ENCODE results near the gene ALOX15.

ALOX15 gene

GRCh38 chr17:4587803-4588202 is 53.7 kb downstream of the ALOX15 start:
- no peak overlapping the region for H2BK5ac ChIP-seq (ENCODE audit: low read length)
- H3K27ac ChIP-seq (replicated peaks; ENCODE audit: low read length): no peak overlapping the region
- H3K9ac ChIP-seq (ENCODE audit: low read depth, low read length, poor library complexity): no peak overlapping the region
- H3K36me3 ChIP-seq (replicated peaks in 1 of 2; ENCODE audit: control insufficient read depth in 2 of 2, insufficient read depth in 2 of 2, low read length in 2 of 2): no peaks in the 10 kb centered on the region
- no peak overlapping the region for H3K4me3 ChIP-seq (ENCODE audit: low read length in 2 of 2)
- no peak overlapping the region for H2BK120ac ChIP-seq (ENCODE audit: low read depth, low read length)
- H3K79me1 ChIP-seq (ENCODE audit: low read depth, low read length): peaks cover 4% of the 10 kb centered on the region
- no peak overlapping the region for H3K4me2 ChIP-seq (ENCODE audit: insufficient read depth, low read length, poor library complexity, severe bottlenecking)
- H3K27me3 ChIP-seq (ENCODE audit: control insufficient read depth in 3 of 3, insufficient read depth in 3 of 3, low read depth in 1 of 3, low read length in 3 of 3): peaks cover 4 to 95% (median 22%) of the 10 kb centered on the region in 3 experiments
- peak overlapping the region; percentile 28 for H3K18ac ChIP-seq (ENCODE audit: low read length)
- H3K9me3 ChIP-seq (replicated peaks in 1 of 2; ENCODE audit: control insufficient read depth in 2 of 2, insufficient read depth in 1 of 2, low read depth in 1 of 2, low read length in 2 of 2): peaks cover 0 to 2% of the 10 kb centered on the region in 2 donors
- H2BK12ac ChIP-seq (ENCODE audit: low read length): no peak overlapping the region
- WGBS, 2 donors (ENCODE audit: extremely low coverage in 2 of 2, insufficient read length in 2 of 2, insufficient replicate concordance in 1 of 2): no CpG with 5 or more reads among the region's 9 CpGs
- no peak overlapping the region for H2AFZ ChIP-seq (ENCODE audit: low read length)
- H3K4ac ChIP-seq (ENCODE audit: low read length): no peak overlapping the region
- no peak overlapping the region for H2AK5ac ChIP-seq (ENCODE audit: low read depth, low read length)
- H2BK15ac ChIP-seq (ENCODE audit: low read length): no peak overlapping the region
- H3K14ac ChIP-seq (ENCODE audit: low read length): no peak overlapping the region
- H4K8ac ChIP-seq (ENCODE audit: low read depth, low read length): no peak overlapping the region
- no peak overlapping the region for H4K91ac ChIP-seq (ENCODE audit: low read depth, low read length, poor library complexity)
- peaks cover 3 to 10% of the 10 kb centered on the region in 2 donors for H3K4me1 ChIP-seq (ENCODE audit: control insufficient read depth in 2 of 2, insufficient read depth in 1 of 2, low read depth in 1 of 2, low read length in 2 of 2)
- H3K23ac ChIP-seq (ENCODE audit: low read depth, low read length, poor library complexity): peak overlapping the region; percentile 34
- no peak for DNase-seq (ENCODE audit: low spot score)

GRCh38 chr17:4587195-4587594 is 54.3 kb downstream of the ALOX15 start:
- H2AFZ ChIP-seq (ENCODE audit: low read length): no peak overlapping the region
- H2AK5ac ChIP-seq (ENCODE audit: low read depth, low read length): no peak overlapping the region
- DNase-seq (ENCODE audit: low spot score): no peak
- H2BK120ac ChIP-seq (ENCODE audit: low read depth, low read length): peak overlapping the region; percentile 19
- H3K9ac ChIP-seq (ENCODE audit: low read depth, low read length, poor library complexity): no peak overlapping the region
- H3K18ac ChIP-seq (ENCODE audit: low read length): no peak overlapping the region
- peak overlapping the region; percentile 16 for H2BK12ac ChIP-seq (ENCODE audit: low read length)
- peaks cover 6 to 14% of the 10 kb centered on the region in 2 donors for H3K4me1 ChIP-seq (ENCODE audit: control insufficient read depth in 2 of 2, insufficient read depth in 1 of 2, low read depth in 1 of 2, low read length in 2 of 2)
- no peak overlapping the region for H3K4me2 ChIP-seq (ENCODE audit: insufficient read depth, low read length, poor library complexity, severe bottlenecking)
- H2BK15ac ChIP-seq (ENCODE audit: low read length): no peak overlapping the region
- H3K36me3 ChIP-seq (replicated peaks in 1 of 2; ENCODE audit: control insufficient read depth in 2 of 2, insufficient read depth in 2 of 2, low read length in 2 of 2): no peaks in the 10 kb centered on the region
- peak overlapping the region; percentile 46 for H4K91ac ChIP-seq (ENCODE audit: low read depth, low read length, poor library complexity)
- H3K23ac ChIP-seq (ENCODE audit: low read depth, low read length, poor library complexity): no peak overlapping the region
- peaks cover 4% of the 10 kb centered on the region for H3K79me1 ChIP-seq (ENCODE audit: low read depth, low read length)
- H3K27ac ChIP-seq (replicated peaks; ENCODE audit: low read length): no peak overlapping the region
- H3K27me3 ChIP-seq (ENCODE audit: control insufficient read depth in 3 of 3, insufficient read depth in 3 of 3, low read depth in 1 of 3, low read length in 3 of 3): peaks cover 4 to 95% (median 22%) of the 10 kb centered on the region in 3 experiments
- no CpG with 5 or more reads among the region's 7 CpGs for WGBS, 2 donors (ENCODE audit: extremely low coverage in 2 of 2, insufficient read length in 2 of 2, insufficient replicate concordance in 1 of 2)
- peaks cover 0 to 2% of the 10 kb centered on the region in 2 donors for H3K9me3 ChIP-seq (replicated peaks in 1 of 2; ENCODE audit: control insufficient read depth in 2 of 2, insufficient read depth in 1 of 2, low read depth in 1 of 2, low read length in 2 of 2)
- no peak overlapping the region for H2BK5ac ChIP-seq (ENCODE audit: low read length)
- peak overlapping the region; percentile 75 for H3K14ac ChIP-seq (ENCODE audit: low read length)
- no peak overlapping the region for H3K4ac ChIP-seq (ENCODE audit: low read length)
- H4K8ac ChIP-seq (ENCODE audit: low read depth, low read length): no peak overlapping the region
- H3K4me3 ChIP-seq (ENCODE audit: low read length in 2 of 2): no peak overlapping the region

- H3K9me3 ChIP-seq (replicated peaks in 1 of 2; ENCODE audit: control insufficient read depth in 2 of 2, insufficient read depth in 1 of 2, low read depth in 1 of 2, low read length in 2 of 2): peaks cover 0 to 2% of the 10 kb centered on the region in 2 donors
- H2BK120ac ChIP-seq (ENCODE audit: low read depth, low read length): no peak overlapping the region
- no peak overlapping the region for H3K27ac ChIP-seq (replicated peaks; ENCODE audit: low read length)
- no peak overlapping the region for H3K4ac ChIP-seq (ENCODE audit: low read length)
- WGBS, 2 donors (ENCODE audit: extremely low coverage in 2 of 2, insufficient read length in 2 of 2, insufficient replicate concordance in 1 of 2): no CpG with 5 or more reads among the region's 9 CpGs
- H2BK12ac ChIP-seq (ENCODE audit: low read length): no peak overlapping the region
- no peak overlapping the region for H2BK15ac ChIP-seq (ENCODE audit: low read length)
- DNase-seq (ENCODE audit: low spot score): no peak
- H4K91ac ChIP-seq (ENCODE audit: low read depth, low read length, poor library complexity): no peak overlapping the region
- H4K8ac ChIP-seq (ENCODE audit: low read depth, low read length): no peak overlapping the region
- no peak overlapping the region for H3K23ac ChIP-seq (ENCODE audit: low read depth, low read length, poor library complexity)
- H2AK5ac ChIP-seq (ENCODE audit: low read depth, low read length): no peak overlapping the region
- H2BK5ac ChIP-seq (ENCODE audit: low read length): no peak overlapping the region
- no peak overlapping the region for H3K18ac ChIP-seq (ENCODE audit: low read length)
- no peak overlapping the region for H3K14ac ChIP-seq (ENCODE audit: low read length)
- no peak overlapping the region for H2AFZ ChIP-seq (ENCODE audit: low read length)
- H3K27me3 ChIP-seq (ENCODE audit: control insufficient read depth in 3 of 3, insufficient read depth in 3 of 3, low read depth in 1 of 3, low read length in 3 of 3): peaks cover 4 to 95% (median 22%) of the 10 kb centered on the region in 3 experiments
- H3K9ac ChIP-seq (ENCODE audit: low read depth, low read length, poor library complexity): no peak overlapping the region
- H3K4me3 ChIP-seq (ENCODE audit: low read length in 2 of 2): no peak overlapping the region
- H3K36me3 ChIP-seq (replicated peaks in 1 of 2; ENCODE audit: control insufficient read depth in 2 of 2, insufficient read depth in 2 of 2, low read length in 2 of 2): no peaks in the 10 kb centered on the region
- peaks cover 7 to 19% of the 10 kb centered on the region in 2 donors for H3K4me1 ChIP-seq (ENCODE audit: control insufficient read depth in 2 of 2, insufficient read depth in 1 of 2, low read depth in 1 of 2, low read length in 2 of 2)
- peaks cover 9% of the 10 kb centered on the region for H3K79me1 ChIP-seq (ENCODE audit: low read depth, low read length)
- H3K4me2 ChIP-seq (ENCODE audit: insufficient read depth, low read length, poor library complexity, severe bottlenecking): no peak overlapping the region
Measured at GRCh38 chr17:4586043-4586442, 55.4 kb downstream of the ALOX15 start.

GRCh38 chr17:4585638-4585994 is 55.9 kb downstream of the ALOX15 start:
- H2BK120ac ChIP-seq (ENCODE audit: low read depth, low read length): no peak overlapping the region
- peak overlapping the region; percentile 91 for H2BK15ac ChIP-seq (ENCODE audit: low read length)
- no peak overlapping the region for H3K14ac ChIP-seq (ENCODE audit: low read length)
- H3K9me3 ChIP-seq (replicated peaks in 1 of 2; ENCODE audit: control insufficient read depth in 2 of 2, insufficient read depth in 1 of 2, low read depth in 1 of 2, low read length in 2 of 2): peaks cover 0 to 2% of the 10 kb centered on the region in 2 donors
- H3K23ac ChIP-seq (ENCODE audit: low read depth, low read length, poor library complexity): peak overlapping the region; percentile 68
- H3K18ac ChIP-seq (ENCODE audit: low read length): peak overlapping the region; percentile 84
- H3K4ac ChIP-seq (ENCODE audit: low read length): no peak overlapping the region
- no peaks in the 10 kb centered on the region for H3K36me3 ChIP-seq (replicated peaks in 1 of 2; ENCODE audit: control insufficient read depth in 2 of 2, insufficient read depth in 2 of 2, low read length in 2 of 2)
- peak overlapping the region; percentile 23 for H3K4me2 ChIP-seq (ENCODE audit: insufficient read depth, low read length, poor library complexity, severe bottlenecking)
- no CpG with 5 or more reads among the region's 7 CpGs for WGBS, 2 donors (ENCODE audit: extremely low coverage in 2 of 2, insufficient read length in 2 of 2, insufficient replicate concordance in 1 of 2)
- H2AK5ac ChIP-seq (ENCODE audit: low read depth, low read length): peak overlapping the region; percentile 93
- H3K4me1 ChIP-seq (ENCODE audit: control insufficient read depth in 2 of 2, insufficient read depth in 1 of 2, low read depth in 1 of 2, low read length in 2 of 2): peaks cover 7 to 19% of the 10 kb centered on the region in 2 donors
- DNase-seq (ENCODE audit: low spot score): no peak
- H3K79me1 ChIP-seq (ENCODE audit: low read depth, low read length): peaks cover 10% of the 10 kb centered on the region
- no peak overlapping the region for H3K9ac ChIP-seq (ENCODE audit: low read depth, low read length, poor library complexity)
- H3K27ac ChIP-seq (replicated peaks; ENCODE audit: low read length): no peak overlapping the region
- no peak overlapping the region for H2BK5ac ChIP-seq (ENCODE audit: low read length)
- no peak overlapping the region for H2AFZ ChIP-seq (ENCODE audit: low read length)
- H2BK12ac ChIP-seq (ENCODE audit: low read length): peak overlapping the region; percentile 93
- no peak overlapping the region for H4K8ac ChIP-seq (ENCODE audit: low read depth, low read length)
- H3K27me3 ChIP-seq (ENCODE audit: control insufficient read depth in 3 of 3, insufficient read depth in 3 of 3, low read depth in 1 of 3, low read length in 3 of 3): peaks cover 4 to 94% (median 22%) of the 10 kb centered on the region in 3 experiments
- H4K91ac ChIP-seq (ENCODE audit: low read depth, low read length, poor library complexity): no peak overlapping the region
- no peak overlapping the region for H3K4me3 ChIP-seq (ENCODE audit: low read length in 2 of 2)
